Right lobe of liver (tissue), 4 donors: ENCODE results near the gene PARVA.

Source experiments
- CTCF ChIP-seq, 4 donors: fragments of 200-600 bp in 3 of 4; fragments of 450-650 bp in 1 of 4; IDR thresholded peaks; one replicate each; pipeline versions ENCODE4 v1.5.1 to v1.8.0; 2016 to 2022; ENCODE audit warnings: antibody characterized with exemption in 4 of 4, mild to moderate bottlenecking in 2 of 4
- POLR2A ChIP-seq: fragments of 450-650 bp; IDR thresholded peaks from one replicate; pipeline ENCODE4 v1.6.1; 2017; ENCODE audit warnings: antibody characterized with exemption, mild to moderate bottlenecking
- donor health status: DM: no; HTN: no; CAD: no.
- donor health status: DM: no; HTN: no; CAD: no.
- donor health status: DM: no; HTN: yes; CAD: no.

GRCh38 chr11:12420706-12421105 is 43.3 kb downstream of the PARVA start:
- TF ChIP-seq CTCF (IDR thresholded peaks at IDR 0.05) (no peak), POLR2A (no peak)
